Activated T-helper 1 cell treated with anti-CD3 and anti-CD28 coated beads, Interleukin-12 subunit alpha, Interleukin-12 subunit beta, Interleukin-2, Interleukin-4 antibody, amounts not matched to agents 30 ng/mL and 10 ng/mL and 1 ng/mL, durations not matched to agents 14 hours and 24 hours and 36 hours (primary cell): ENCODE results near the gene SURF4. TPM values are rescaled to one million over a fixed set of nuclear protein-coding genes. Genes with fewer than 3 reads are reported as not detected.
"Not testable (repeated sequence)": the region's sequence is repeated elsewhere in the genome, so short reads cannot be mapped to it uniquely, and the experiment has no call there.

Experiments
- DNase-seq: peaks from one replicate; pipeline ENCODE4 v3.0.0; 2021; ENCODE audit warnings: low spot score
- H3K27ac Mint-ChIP-seq: one replicate; pipeline ENCODE4 v1.8.0; 2021; ENCODE audit warnings: mild to moderate bottlenecking, mixed read lengths
- H3K27me3 Mint-ChIP-seq: one replicate; pipeline ENCODE4 v1.8.0; 2022; ENCODE audit warnings: mild to moderate bottlenecking, moderate library complexity, mixed read lengths; ENCODE audit not compliant: insufficient read depth
- H3K36me3 Mint-ChIP-seq: one replicate; pipeline ENCODE4 v1.8.0; 2021; ENCODE audit warnings: low read depth, mixed read lengths
- H3K4me1 Mint-ChIP-seq: one replicate; pipeline ENCODE4 v1.8.0; 2021; ENCODE audit warnings: low read depth, mixed read lengths
- H3K4me3 Mint-ChIP-seq: one replicate; pipeline ENCODE4 v1.8.0; 2021; ENCODE audit warnings: mild to moderate bottlenecking, moderate library complexity, mixed read lengths
- H3K9me3 Mint-ChIP-seq: one replicate; pipeline ENCODE4 v1.8.0; 2021; ENCODE audit warnings: mixed read lengths
- intact Hi-C: fragments of 100-400 bp; cut with micrococcal nuclease; formaldehyde crosslinking; loops from one replicate; pipeline ENCODE4 v1.15.1; 2024
- total RNA-seq: library from RNA; stranded (reverse); gene quantifications from 2 replicates; pipeline ENCODE4 v1.2.3, GENCODE V29; 2022

The SURF4 gene
- total RNA-seq, 1 donor from 2014 or later = 236 TPM

- H3K4me1 Mint-ChIP-seq = peaks cover 5% of the 10 kb centered on the region
- no peak overlapping the region for H3K4me3 Mint-ChIP-seq
- no peaks in the 10 kb centered on the region for H3K27me3 Mint-ChIP-seq
- no peak overlapping the region for H3K27ac Mint-ChIP-seq
- intact Hi-C loops = loop anchor here (10.0 kb wide), 1 partner anchor 1024 kb away; the partner anchor contains the start of gene SETX
- no peaks in the 10 kb centered on the region for H3K9me3 Mint-ChIP-seq
- no peak for DNase-seq
- H3K36me3 Mint-ChIP-seq = peaks cover 7% of the 10 kb centered on the region
Observed at GRCh38 chr9:133378408-133378962, 2.6 kb upstream of the SURF4 start.

DNA sequence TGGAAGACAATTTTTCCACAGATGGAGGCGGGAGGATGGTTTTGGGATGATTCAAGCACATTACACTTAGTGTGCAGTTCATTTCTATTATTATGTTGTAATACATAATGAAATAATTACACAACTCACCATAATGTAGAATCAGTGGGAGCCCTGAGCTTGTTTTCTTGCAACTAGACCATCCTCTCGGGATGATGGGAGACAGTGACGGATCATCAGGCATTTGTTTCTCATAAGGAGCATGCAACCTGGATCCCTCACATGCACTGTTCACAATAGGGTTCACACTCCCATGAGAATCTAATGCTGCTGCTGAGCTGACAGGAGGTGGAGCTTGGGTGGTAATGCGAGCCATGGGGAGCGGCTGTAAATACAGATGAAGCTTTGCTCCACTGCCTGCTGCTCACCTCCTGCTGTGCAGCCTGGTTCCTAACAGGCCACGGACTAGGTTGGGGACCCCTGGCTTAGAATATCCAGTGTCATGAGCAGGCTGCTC lies 1.9 kb upstream of the SURF4 start:
- no peaks in the 10 kb centered on the region for H3K27me3 Mint-ChIP-seq
- H3K9me3 Mint-ChIP-seq = no peaks in the 10 kb centered on the region
- H3K4me1 Mint-ChIP-seq = peaks cover 10% of the 10 kb centered on the region
- intact Hi-C loops = loop anchor here (2.0 to 10.0 kb wide), 2 partner anchors 29 to 1023 kb away; partner anchors contain the start of gene SETX
- no peak for DNase-seq
- H3K4me3 Mint-ChIP-seq = no peak overlapping the region
- peaks cover 11% of the 10 kb centered on the region for H3K36me3 Mint-ChIP-seq
- no peak overlapping the region for H3K27ac Mint-ChIP-seq

DNA sequence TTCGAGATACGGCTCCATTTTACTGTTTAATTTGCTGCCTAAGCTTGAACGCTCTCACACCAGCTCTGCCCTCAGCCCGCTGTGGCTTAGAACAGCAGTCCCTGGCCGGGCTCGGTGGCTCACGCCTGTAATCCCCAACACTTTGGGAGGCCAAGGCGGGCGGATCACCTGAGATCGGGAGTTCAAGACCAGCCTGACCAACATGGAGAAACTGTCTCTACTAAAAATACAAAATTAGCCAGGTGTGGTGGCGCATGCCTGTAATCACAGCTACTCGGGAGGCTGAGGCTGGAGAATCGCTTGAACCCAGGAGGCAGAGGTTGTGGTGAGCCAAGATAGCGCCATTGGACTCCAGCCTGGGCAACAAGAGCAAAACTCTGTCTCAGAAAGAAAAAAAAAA lies 1.4 kb upstream of the SURF4 start:
- H3K9me3 Mint-ChIP-seq, DNase-seq, H3K27ac Mint-ChIP-seq, H3K27me3 Mint-ChIP-seq: not testable (repeated sequence)
- Mint-ChIP-seq H3K36me3 (peaks cover 14% of the 10 kb centered on the region), H3K4me1 (peaks cover 15% of the 10 kb centered on the region), H3K4me3 (peak overlapping the region; percentile 65)
- intact Hi-C loops = loop anchor here (2.0 to 10.0 kb wide), 2 partner anchors 30 to 1022 kb away; partner anchors contain the start of gene SETX

GRCh38 chr9:133375116-133375723 lies 640 bp downstream of the SURF4 start:
- H3K9me3 Mint-ChIP-seq = no peaks in the 10 kb centered on the region
- H3K27ac Mint-ChIP-seq = peak overlapping the region; percentile 99
- peak overlapping the region; percentile 99 for H3K4me3 Mint-ChIP-seq
- H3K4me1 Mint-ChIP-seq = peaks cover 36% of the 10 kb centered on the region
- no peaks in the 10 kb centered on the region for H3K27me3 Mint-ChIP-seq
- intact Hi-C loops = loop anchor here (10.0 kb wide), 1 partner anchor 1020 kb away; the partner anchor contains the start of gene SETX
- peaks cover 28% of the 10 kb centered on the region for H3K36me3 Mint-ChIP-seq
- DNase-seq = no peak

GRCh38 chr9:133374612-133375115 lies 1.2 kb downstream of the SURF4 start:
- Mint-ChIP-seq H3K27ac (peak overlapping the region; percentile 99), H3K36me3 (peaks cover 32% of the 10 kb centered on the region), H3K4me3 (peak overlapping the region; percentile 99), H3K27me3 (no peaks in the 10 kb centered on the region), H3K9me3 (no peaks in the 10 kb centered on the region), H3K4me1 (peaks cover 41% of the 10 kb centered on the region)
- intact Hi-C loops = loop anchor here (1.0 to 10.0 kb wide), 2 partner anchors 344 to 1020 kb away; partner anchors contain the start of genes GTF3C5 and SETX
- peak; percentile 8 for DNase-seq

GRCh38 chr9:133372144-133372543 lies 3.7 kb downstream of the SURF4 start:
- Mint-ChIP-seq H3K27me3 (no peaks in the 10 kb centered on the region), H3K9me3 (no peaks in the 10 kb centered on the region), H3K4me1 (peaks cover 56% of the 10 kb centered on the region), H3K36me3 (peaks cover 44% of the 10 kb centered on the region), H3K27ac (peak overlapping the region; percentile 76), H3K4me3 (peak overlapping the region; percentile 83)
- intact Hi-C loops = loop anchor here (10.0 kb wide), 1 partner anchor 1017 kb away; the partner anchor contains the start of gene SETX
- DNase-seq = no peak

- Mint-ChIP-seq H3K9me3 (no peaks in the 10 kb centered on the region), H3K27me3 (no peaks in the 10 kb centered on the region), H3K4me3 (peak overlapping the region; percentile 83), H3K36me3 (peaks cover 47% of the 10 kb centered on the region), H3K27ac (peak overlapping the region; percentile 76), H3K4me1 (peaks cover 56% of the 10 kb centered on the region)
- DNase-seq = peak; percentile 63
- intact Hi-C loops = loop anchor here (1.0 to 10.0 kb wide), 7 partner anchors 15 to 1016 kb away; partner anchors contain the start of genes MED22, RPL7A, SETX and SLC2A6
Observed at GRCh38 chr9:133371261-133371711, 4.6 kb downstream of the SURF4 start.

GRCh38 chr9:133370685-133371084 lies 5.2 kb downstream of the SURF4 start:
- Mint-ChIP-seq H3K27ac (peak overlapping the region; percentile 76), H3K36me3 (peaks cover 53% of the 10 kb centered on the region), H3K4me1 (peaks cover 62% of the 10 kb centered on the region), H3K4me3 (peak overlapping the region; percentile 83), H3K27me3 (no peaks in the 10 kb centered on the region), H3K9me3 (no peaks in the 10 kb centered on the region)
- DNase-seq = peak; percentile 27
- intact Hi-C loops = loop anchor here (1.0 to 10.0 kb wide), 7 partner anchors 14 to 1016 kb away; partner anchors contain the start of genes MED22, RPL7A, SETX and SLC2A6

GRCh38 chr9:133369933-133370332 lies 5.9 kb downstream of the SURF4 start:
- Mint-ChIP-seq H3K27me3 (no peaks in the 10 kb centered on the region), H3K4me3 (peak overlapping the region; percentile 83), H3K27ac (peak overlapping the region; percentile 76), H3K36me3 (peaks cover 53% of the 10 kb centered on the region), H3K4me1 (peaks cover 61% of the 10 kb centered on the region), H3K9me3 (no peaks in the 10 kb centered on the region)
- intact Hi-C loops = loop anchor here (2.0 to 10.0 kb wide), 4 partner anchors 109 to 1015 kb away; partner anchors contain the start of genes SETX and SLC2A6
- no peak for DNase-seq

GRCh38 chr9:133369422-133369821 lies 6.4 kb downstream of the SURF4 start:
- H3K27me3 Mint-ChIP-seq = no peaks in the 10 kb centered on the region
- peak overlapping the region; percentile 83 for H3K4me3 Mint-ChIP-seq
- H3K4me1 Mint-ChIP-seq = peaks cover 57% of the 10 kb centered on the region
- intact Hi-C loops = no loop called here
- H3K36me3 Mint-ChIP-seq = peaks cover 50% of the 10 kb centered on the region
- H3K9me3 Mint-ChIP-seq = no peaks in the 10 kb centered on the region
- no peak for DNase-seq
- H3K27ac Mint-ChIP-seq = peak overlapping the region; percentile 76

DNA sequence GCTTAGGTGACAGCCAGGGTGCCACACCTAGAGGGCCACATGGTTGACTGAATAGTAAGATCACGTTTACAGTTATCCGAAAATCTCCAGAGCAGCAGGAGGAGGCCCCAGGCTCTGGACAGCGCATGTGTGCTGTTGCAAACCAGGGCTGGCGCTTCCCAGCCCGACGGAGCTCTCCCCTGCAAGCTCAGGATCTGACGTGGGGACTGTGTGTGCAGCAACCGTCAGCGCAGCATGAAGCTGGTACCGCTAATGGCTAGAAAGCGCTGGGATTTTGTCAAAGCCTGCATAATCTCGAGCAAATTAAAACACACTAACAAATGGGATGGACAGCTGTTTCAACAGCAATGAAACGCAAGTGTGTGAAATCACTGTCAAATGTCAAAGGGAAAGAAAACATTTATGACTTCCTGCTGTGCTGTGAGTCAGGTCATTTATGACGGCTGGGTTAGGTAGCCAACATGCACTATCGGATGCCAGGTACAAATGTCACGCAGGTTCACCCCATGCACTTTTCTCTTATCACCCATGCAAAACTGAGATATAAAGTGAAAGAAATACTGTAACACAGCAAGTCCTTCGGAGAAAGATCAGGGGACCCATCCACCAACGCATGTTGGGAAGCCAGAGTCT lies 7.5 kb downstream of the SURF4 start:
- peaks cover 55% of the 10 kb centered on the region for H3K36me3 Mint-ChIP-seq
- H3K9me3 Mint-ChIP-seq = no peaks in the 10 kb centered on the region
- peaks cover 57% of the 10 kb centered on the region for H3K4me1 Mint-ChIP-seq
- DNase-seq = no peak
- H3K27me3 Mint-ChIP-seq = no peaks in the 10 kb centered on the region
- H3K4me3 Mint-ChIP-seq = peak overlapping the region; percentile 66
- H3K27ac Mint-ChIP-seq = peak overlapping the region; percentile 76
- intact Hi-C loops = no loop called here

DNA sequence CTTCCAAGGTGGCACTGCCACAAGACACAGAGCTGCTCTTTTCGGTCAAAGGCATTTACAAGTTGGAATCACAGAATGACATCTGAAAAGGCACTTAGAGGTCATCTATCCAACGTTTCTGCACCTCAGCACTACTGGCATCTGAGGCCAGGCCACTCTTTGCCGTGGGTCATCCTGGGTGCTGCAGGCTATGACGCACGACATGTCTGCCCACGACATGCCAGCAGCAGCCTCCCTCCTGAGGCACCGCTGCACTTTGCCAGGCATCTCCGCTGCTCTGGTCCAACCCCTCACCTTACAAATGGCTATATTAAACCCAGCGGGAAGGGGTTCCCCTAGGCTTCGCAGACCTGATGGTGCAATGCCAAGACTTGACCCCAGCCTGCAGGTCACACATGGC lies 8.1 kb downstream of the SURF4 start:
- H3K9me3 Mint-ChIP-seq = no peaks in the 10 kb centered on the region
- H3K36me3 Mint-ChIP-seq = peaks cover 55% of the 10 kb centered on the region
- intact Hi-C loops = no loop called here
- no peaks in the 10 kb centered on the region for H3K27me3 Mint-ChIP-seq
- DNase-seq = no peak
- no peak overlapping the region for H3K4me3 Mint-ChIP-seq
- H3K4me1 Mint-ChIP-seq = peaks cover 52% of the 10 kb centered on the region
- no peak overlapping the region for H3K27ac Mint-ChIP-seq
